ENCODE measurements around the gene SPRY4. TPM values are rescaled to one million over a fixed set of nuclear protein-coding genes. Genes with fewer than 3 reads are reported as not detected.

The SPRY4 gene
- total and polyA plus RNA-seq, 2 of the 13 experiments (the other 11 are each of a cell fraction or from before 2014, with no cell fraction given): 8.9 to 17.8 TPM

DNA sequence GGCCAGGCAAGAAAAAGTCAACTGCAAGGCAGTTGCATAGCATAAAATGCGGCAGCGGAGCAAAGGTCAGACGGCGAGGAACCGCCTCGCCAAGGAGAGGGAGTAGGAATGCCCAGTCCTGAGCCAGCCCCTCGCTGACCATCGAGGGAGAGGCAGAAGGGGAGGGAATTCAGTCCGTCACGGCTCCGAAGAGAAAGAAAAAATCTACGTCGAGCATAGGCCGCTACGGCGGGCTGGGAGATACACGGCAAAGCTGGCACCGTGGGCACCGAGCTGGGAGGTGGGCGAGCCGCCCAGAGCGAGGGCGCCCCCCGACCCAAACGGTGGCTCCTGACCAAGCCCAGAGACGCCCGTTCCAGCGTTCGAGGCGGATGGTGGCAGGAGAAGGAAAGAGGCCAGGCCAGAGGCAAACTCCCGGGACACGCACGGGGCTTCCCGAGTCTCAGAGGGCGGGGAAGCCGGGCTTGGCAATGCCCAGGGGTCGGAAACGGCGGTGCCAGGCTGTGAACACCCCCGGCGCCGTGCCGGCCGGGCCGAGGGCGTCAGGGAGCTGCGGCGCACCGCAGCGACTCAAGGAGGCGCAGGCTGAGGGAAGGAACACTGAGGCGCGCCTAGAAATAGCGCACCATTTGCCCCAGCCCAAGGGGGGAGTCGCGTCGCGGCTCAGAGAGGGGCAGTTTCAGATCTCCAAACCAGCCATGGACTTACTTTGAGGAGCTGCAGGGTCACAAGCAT is 518 bp downstream of the SPRY4 start:
- Histone ChIP-seq H3K27ac (ENCODE audit: extremely low read length, insufficient read depth, low read length) (peak overlapping the region; percentile 93), H3K4me2 (ENCODE audit: low read depth, low read length) (peak overlapping the region; percentile 96), H3K4me3 (replicated peaks in 1 of 3; ENCODE audit: insufficient read depth in 1 of 3, low read depth in 2 of 3, low read length in 3 of 3) (peak overlapping the region; percentile 92 to 99 (median 98)), H3K79me2 (ENCODE audit: insufficient read depth, low read length) (peaks cover 81% of the 10 kb centered on the region), H4K20me1 (ENCODE audit: insufficient read depth, low read length) (peaks cover 44% of the 10 kb centered on the region), H3K9ac (ENCODE audit: insufficient read depth, low read depth, low read length) (peak overlapping the region; percentile 82), H3K4me1 (ENCODE audit: insufficient read depth, low read length) (peaks cover 66% of the 10 kb centered on the region), H3K9me3 (ENCODE audit: low read length) (no peaks in the 10 kb centered on the region), H2AFZ (ENCODE audit: low read length) (no peak overlapping the region), H3K36me3 (replicated peaks in 1 of 2; ENCODE audit: control insufficient read depth in 1 of 2, insufficient read depth in 2 of 2, low read length in 2 of 2) (peaks cover 0 to 3% of the 10 kb centered on the region in 2 experiments), H3K27me3 (ENCODE audit: control insufficient read depth in 1 of 2, insufficient read depth in 2 of 2, low read length in 2 of 2) (no peaks in the 10 kb centered on the region; a peak in 1 of 5 replicates)
- DNase-seq (ENCODE audit: low spot score): no peak
- ATAC-seq: peak; percentile 5
- under 1% methylated on average over 22 of the region's 58 CpGs for WGBS (ENCODE audit: low lambda C conversion rate)
- no TSS peak for BruUV-seq (replicated peaks)
- intact Hi-C loops (cut with micrococcal nuclease; ENCODE audit: unreplicated experiment) (loop anchor here (2.0 to 5.0 kb wide), 4 partner anchors 32 to 224 kb away; no protein-coding TSS in a partner anchor), in situ Hi-C loops (cut with HindIII; ENCODE audit: extremely low pct_ligation_motif_present, low pct_unique_long_range_greater_than_20kb) (loop anchor here (25.0 kb wide), 1 partner anchor 162 kb away; no protein-coding TSS in a partner anchor)
- ChIA-PET CTCF (ENCODE audit: low intra/inter-chr PET ratio, low total read pairs) (no interaction called here), POLR2A (interaction anchor here (0.6 to 10.3 kb wide), 16 partner anchors 18 to 224 kb away, joined by 3 to 122 read pairs (median 4); no protein-coding TSS in a partner anchor)
- no peak for FAIRE-seq
- TF ChIP-seq, protein P1, sequence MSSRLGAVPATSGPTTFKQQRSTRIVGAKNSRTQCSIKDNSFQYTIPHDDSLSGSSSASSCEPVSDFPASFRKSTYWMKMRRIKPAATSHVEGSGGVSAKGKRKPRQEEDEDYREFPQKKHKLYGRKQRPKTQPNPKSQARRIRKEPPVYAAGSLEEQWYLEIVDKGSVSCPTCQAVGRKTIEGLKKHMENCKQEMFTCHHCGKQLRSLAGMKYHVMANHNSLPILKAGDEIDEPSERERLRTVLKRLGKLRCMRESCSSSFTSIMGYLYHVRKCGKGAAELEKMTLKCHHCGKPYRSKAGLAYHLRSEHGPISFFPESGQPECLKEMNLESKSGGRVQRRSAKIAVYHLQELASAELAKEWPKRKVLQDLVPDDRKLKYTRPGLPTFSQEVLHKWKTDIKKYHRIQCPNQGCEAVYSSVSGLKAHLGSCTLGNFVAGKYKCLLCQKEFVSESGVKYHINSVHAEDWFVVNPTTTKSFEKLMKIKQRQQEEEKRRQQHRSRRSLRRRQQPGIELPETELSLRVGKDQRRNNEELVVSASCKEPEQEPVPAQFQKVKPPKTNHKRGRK (CRISPR knock-in tag; IDR thresholded peaks at IDR 0.05): no peak
- TF ChIP-seq, protein P2, sequence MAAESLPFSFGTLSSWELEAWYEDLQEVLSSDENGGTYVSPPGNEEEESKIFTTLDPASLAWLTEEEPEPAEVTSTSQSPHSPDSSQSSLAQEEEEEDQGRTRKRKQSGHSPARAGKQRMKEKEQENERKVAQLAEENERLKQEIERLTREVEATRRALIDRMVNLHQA (CRISPR knock-in tag; IDR thresholded peaks at IDR 0.05): no peak
- no peak for TF ChIP-seq ZNF350 (CRISPR knock-in tag; IDR thresholded peaks at IDR 0.05; ENCODE audit: borderline replicate concordance, low read depth)
- TF ChIP-seq ZNF205 (CRISPR knock-in tag; IDR thresholded peaks at IDR 0.05): no peak
- no peak for TF ChIP-seq SIN3B (IDR thresholded peaks at IDR 0.05; ENCODE audit: low read length)
- no peak for TF ChIP-seq MAZ (IDR thresholded peaks at IDR 0.05; ENCODE audit: borderline replicate concordance, low read depth, low read length)
- 0 out of 2 replicates have a peak, but pooled peaks have one; percentile 7 for TF ChIP-seq MAZ (CRISPR knock-in tag; IDR thresholded peaks at IDR 0.05; ENCODE audit: low read depth)
- 0 out of 2 replicates have a peak, but pooled peaks have one; percentile 8 for TF ChIP-seq ESRRA (CRISPR knock-in tag; IDR thresholded peaks at IDR 0.05; ENCODE audit: low read depth)
- TF ChIP-seq ZBTB42 (CRISPR knock-in tag; IDR thresholded peaks at IDR 0.05): no peak
- no peak for TF ChIP-seq ZNF335 (CRISPR knock-in tag; IDR thresholded peaks at IDR 0.05)
- TF ChIP-seq ZNF724P (CRISPR knock-in tag; IDR thresholded peaks at IDR 0.05; ENCODE audit: borderline replicate concordance): peak; percentile 60; the same call in 1 of the 2 replicates
- 0 out of 2 replicates have a peak, but pooled peaks have one; percentile 41 for TF ChIP-seq ZNF264 (CRISPR knock-in tag; IDR thresholded peaks at IDR 0.05)
- TF ChIP-seq, protein P3, sequence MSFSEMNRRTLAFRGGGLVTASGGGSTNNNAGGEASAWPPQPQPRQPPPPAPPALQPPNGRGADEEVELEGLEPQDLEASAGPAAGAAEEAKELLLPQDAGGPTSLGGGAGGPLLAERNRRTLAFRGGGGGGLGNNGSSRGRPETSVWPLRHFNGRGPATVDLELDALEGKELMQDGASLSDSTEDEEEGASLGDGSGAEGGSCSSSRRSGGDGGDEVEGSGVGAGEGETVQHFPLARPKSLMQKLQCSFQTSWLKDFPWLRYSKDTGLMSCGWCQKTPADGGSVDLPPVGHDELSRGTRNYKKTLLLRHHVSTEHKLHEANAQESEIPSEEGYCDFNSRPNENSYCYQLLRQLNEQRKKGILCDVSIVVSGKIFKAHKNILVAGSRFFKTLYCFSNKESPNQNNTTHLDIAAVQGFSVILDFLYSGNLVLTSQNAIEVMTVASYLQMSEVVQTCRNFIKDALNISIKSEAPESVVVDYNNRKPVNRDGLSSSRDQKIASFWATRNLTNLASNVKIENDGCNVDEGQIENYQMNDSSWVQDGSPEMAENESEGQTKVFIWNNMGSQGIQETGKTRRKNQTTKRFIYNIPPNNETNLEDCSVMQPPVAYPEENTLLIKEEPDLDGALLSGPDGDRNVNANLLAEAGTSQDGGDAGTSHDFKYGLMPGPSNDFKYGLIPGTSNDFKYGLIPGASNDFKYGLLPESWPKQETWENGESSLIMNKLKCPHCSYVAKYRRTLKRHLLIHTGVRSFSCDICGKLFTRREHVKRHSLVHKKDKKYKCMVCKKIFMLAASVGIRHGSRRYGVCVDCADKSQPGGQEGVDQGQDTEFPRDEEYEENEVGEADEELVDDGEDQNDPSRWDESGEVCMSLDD (CRISPR knock-in tag; IDR thresholded peaks at IDR 0.05; ENCODE audit: borderline replicate concordance): 0 out of 2 replicates have a peak, but pooled peaks have one; percentile 43
- TF ChIP-seq EHMT2 (IDR thresholded peaks at IDR 0.05; ENCODE audit: borderline replicate concordance, low read depth, low read length): no peak
- TF ChIP-seq FOXA1 (IDR thresholded peaks at IDR 0.05): no peak
- no peak for TF ChIP-seq FOXA1 (CRISPR knock-in tag; IDR thresholded peaks at IDR 0.05)
- 0 out of 2 replicates have a peak, but pooled peaks have one; percentile 51 for TF ChIP-seq PCBP1 (IDR thresholded peaks at IDR 0.05; ENCODE audit: borderline replicate concordance, low read depth, low read length)
- TF ChIP-seq NKX3-1 (CRISPR knock-in tag; IDR thresholded peaks at IDR 0.05): peak; percentile 19; the same call in 1 of the 2 replicates
- TF ChIP-seq ZSCAN29 (CRISPR knock-in tag; conservative IDR thresholded peaks at IDR 0.05): peak; percentile 31; the same call in 1 of the 2 replicates
- peak; percentile 63; the same call in 1 of the 2 replicates for TF ChIP-seq ARHGAP35 (CRISPR knock-in tag; IDR thresholded peaks at IDR 0.05; ENCODE audit: borderline replicate concordance)

All from HepG2 (cell line).